ENCODE data around the gene PROK1. TPM values are rescaled to one million over a fixed set of nuclear protein-coding genes. Genes with fewer than 3 reads are reported as not detected.

Gene PROK1
- total and polyA plus RNA-seq, 2 donors (not counting 1 experiment from before 2014, with no cell fraction given): not detected

DNA sequence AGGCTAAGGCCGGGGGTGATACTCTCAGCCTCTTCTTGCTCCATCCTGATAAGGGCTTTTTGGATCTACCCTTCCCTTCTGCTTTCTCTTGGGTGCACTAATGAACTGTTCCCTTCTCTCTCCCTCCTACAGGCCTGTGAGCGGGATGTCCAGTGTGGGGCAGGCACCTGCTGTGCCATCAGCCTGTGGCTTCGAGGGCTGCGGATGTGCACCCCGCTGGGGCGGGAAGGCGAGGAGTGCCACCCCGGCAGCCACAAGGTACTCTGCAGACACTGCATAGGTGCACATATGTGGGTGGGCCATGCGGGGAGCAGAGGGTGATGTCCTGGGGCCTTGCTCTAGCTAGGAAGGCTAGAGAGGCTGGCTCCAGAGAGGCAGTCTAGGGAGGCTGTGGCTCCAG, 2.9 kb downstream of the PROK1 start:
- Histone ChIP-seq H3K36me3 (replicated peaks in 1 of 2; ENCODE audit: control extremely low read depth in 1 of 2, control insufficient read depth in 1 of 2, extremely low read depth in 1 of 2, insufficient read depth in 2 of 2, low read length in 1 of 2) (no peaks in the 10 kb centered on the region), H3K79me2 (ENCODE audit: control insufficient read depth, insufficient read depth, low read length) (no peaks in the 10 kb centered on the region), H3K9ac (ENCODE audit: low read length) (no peak overlapping the region), H3K27ac (ENCODE audit: low read length in 2 of 2) (no peak overlapping the region), H3K4me2 (replicated peaks; ENCODE audit: low read depth, low read length, poor library complexity, severe bottlenecking) (no peak overlapping the region), H4K20me1 (ENCODE audit: control insufficient read depth, insufficient read depth, low read length, poor library complexity, severe bottlenecking) (no peaks in the 10 kb centered on the region), H2AFZ (ENCODE audit: insufficient read depth, low read depth, low read length, poor library complexity, severe bottlenecking) (no peak overlapping the region), H3K9me3 (ENCODE audit: control extremely low read depth in 1 of 3, control insufficient read depth in 2 of 3, insufficient read depth in 1 of 3, low read length in 2 of 3) (no peaks in the 10 kb centered on the region), H3K4me1 (ENCODE audit: control insufficient read depth in 2 of 2, insufficient read depth in 2 of 2, low read length in 2 of 2) (no peaks in the 10 kb centered on the region), H3K27me3 (replicated peaks in 1 of 4; ENCODE audit: control extremely low read depth in 1 of 4, control insufficient read depth in 3 of 4, insufficient read depth in 4 of 4, low read length in 3 of 4) (no peaks in the 10 kb centered on the region), H3K4me3 (ENCODE audit: control extremely low read depth in 1 of 5, extremely low read depth in 1 of 5, insufficient read depth in 1 of 5, low read depth in 2 of 5, low read length in 4 of 5) (no peak overlapping the region)
- WGBS (ENCODE audit: insufficient coverage): 94% methylated on average over 8 of the region's 9 CpGs
- H3K9me3 Mint-ChIP-seq (ENCODE audit: insufficient read depth): no peaks in the 10 kb centered on the region
- intact Hi-C loops (cut with micrococcal nuclease): no loop called here
- DNase-seq: no peak
- no peak overlapping the region for H3K4me3 Mint-ChIP-seq
- TF ChIP-seq EZH2 (IDR thresholded peaks at IDR 0.05; ENCODE audit: borderline replicate concordance, insufficient read depth, low read depth, low read length, poor library complexity, severe bottlenecking): no peak
- TF ChIP-seq, protein P1, sequence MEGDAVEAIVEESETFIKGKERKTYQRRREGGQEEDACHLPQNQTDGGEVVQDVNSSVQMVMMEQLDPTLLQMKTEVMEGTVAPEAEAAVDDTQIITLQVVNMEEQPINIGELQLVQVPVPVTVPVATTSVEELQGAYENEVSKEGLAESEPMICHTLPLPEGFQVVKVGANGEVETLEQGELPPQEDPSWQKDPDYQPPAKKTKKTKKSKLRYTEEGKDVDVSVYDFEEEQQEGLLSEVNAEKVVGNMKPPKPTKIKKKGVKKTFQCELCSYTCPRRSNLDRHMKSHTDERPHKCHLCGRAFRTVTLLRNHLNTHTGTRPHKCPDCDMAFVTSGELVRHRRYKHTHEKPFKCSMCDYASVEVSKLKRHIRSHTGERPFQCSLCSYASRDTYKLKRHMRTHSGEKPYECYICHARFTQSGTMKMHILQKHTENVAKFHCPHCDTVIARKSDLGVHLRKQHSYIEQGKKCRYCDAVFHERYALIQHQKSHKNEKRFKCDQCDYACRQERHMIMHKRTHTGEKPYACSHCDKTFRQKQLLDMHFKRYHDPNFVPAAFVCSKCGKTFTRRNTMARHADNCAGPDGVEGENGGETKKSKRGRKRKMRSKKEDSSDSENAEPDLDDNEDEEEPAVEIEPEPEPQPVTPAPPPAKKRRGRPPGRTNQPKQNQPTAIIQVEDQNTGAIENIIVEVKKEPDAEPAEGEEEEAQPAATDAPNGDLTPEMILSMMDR (IDR thresholded peaks at IDR 0.05): no peak
- CTCF ChIA-PET: interaction anchor here (1.1 to 23.1 kb wide), 6 partner anchors 10 to 250 kb away, joined by 3 to 837 read pairs (median 8); partner anchors contain the start of genes KCNC4 and RBM15
- H3K27ac Mint-ChIP-seq: no peak overlapping the region
- no peaks in the 10 kb centered on the region for H3K4me1 Mint-ChIP-seq
- peaks cover 17% of the 10 kb centered on the region for H3K27me3 Mint-ChIP-seq
- ATAC-seq (ENCODE audit: low read depth): no peak
- POLR2A ChIA-PET: no interaction called here

GRCh38 chr1:110454328-110454727, 3.4 kb downstream of the PROK1 start:
- no peak for DNase-seq
- ATAC-seq (ENCODE audit: low read depth): no peak
- Histone ChIP-seq H3K4me2 (replicated peaks; ENCODE audit: low read depth, low read length, poor library complexity, severe bottlenecking) (no peak overlapping the region), H3K79me2 (ENCODE audit: control insufficient read depth, insufficient read depth, low read length) (no peaks in the 10 kb centered on the region), H3K9me3 (ENCODE audit: control extremely low read depth in 1 of 3, control insufficient read depth in 2 of 3, insufficient read depth in 1 of 3, low read length in 2 of 3) (no peaks in the 10 kb centered on the region), H3K4me1 (ENCODE audit: control insufficient read depth in 2 of 2, insufficient read depth in 2 of 2, low read length in 2 of 2) (no peaks in the 10 kb centered on the region), H3K36me3 (replicated peaks in 1 of 2; ENCODE audit: control extremely low read depth in 1 of 2, control insufficient read depth in 1 of 2, extremely low read depth in 1 of 2, insufficient read depth in 2 of 2, low read length in 1 of 2) (no peaks in the 10 kb centered on the region), H3K9ac (ENCODE audit: low read length) (no peak overlapping the region), H3K27ac (ENCODE audit: low read length in 2 of 2) (no peak overlapping the region), H3K27me3 (replicated peaks in 1 of 4; ENCODE audit: control extremely low read depth in 1 of 4, control insufficient read depth in 3 of 4, insufficient read depth in 4 of 4, low read length in 3 of 4) (no peaks in the 10 kb centered on the region), H3K4me3 (ENCODE audit: control extremely low read depth in 1 of 5, extremely low read depth in 1 of 5, insufficient read depth in 1 of 5, low read depth in 2 of 5, low read length in 4 of 5) (no peak overlapping the region), H4K20me1 (ENCODE audit: control insufficient read depth, insufficient read depth, low read length, poor library complexity, severe bottlenecking) (no peaks in the 10 kb centered on the region), H2AFZ (ENCODE audit: insufficient read depth, low read depth, low read length, poor library complexity, severe bottlenecking) (no peak overlapping the region)
- CTCF ChIA-PET: interaction anchor here (1.1 to 23.1 kb wide), 6 partner anchors 10 to 250 kb away, joined by 3 to 837 read pairs (median 8); partner anchors contain the start of genes KCNC4 and RBM15
- 100% methylated on average over 1 of the region's 1 CpG for WGBS (ENCODE audit: insufficient coverage)
- intact Hi-C loops (cut with micrococcal nuclease): no loop called here
- Mint-ChIP-seq H3K27me3 (peaks cover 17% of the 10 kb centered on the region), H3K9me3 (ENCODE audit: insufficient read depth) (no peaks in the 10 kb centered on the region), H3K27ac (no peak overlapping the region), H3K4me3 (no peak overlapping the region), H3K4me1 (no peaks in the 10 kb centered on the region)
- POLR2A ChIA-PET: no interaction called here
- TF ChIP-seq, protein P1 (IDR thresholded peaks at IDR 0.05): no peak
- no peak for TF ChIP-seq EZH2 (IDR thresholded peaks at IDR 0.05; ENCODE audit: borderline replicate concordance, insufficient read depth, low read depth, low read length, poor library complexity, severe bottlenecking)

Data from B cell (primary cell).